ENCODE measurements around the gene TMEM184B.
A peak's percentile ranks its signal among the peaks of the same experiment; 100 is the strongest.

The TMEM184B gene

DNA sequence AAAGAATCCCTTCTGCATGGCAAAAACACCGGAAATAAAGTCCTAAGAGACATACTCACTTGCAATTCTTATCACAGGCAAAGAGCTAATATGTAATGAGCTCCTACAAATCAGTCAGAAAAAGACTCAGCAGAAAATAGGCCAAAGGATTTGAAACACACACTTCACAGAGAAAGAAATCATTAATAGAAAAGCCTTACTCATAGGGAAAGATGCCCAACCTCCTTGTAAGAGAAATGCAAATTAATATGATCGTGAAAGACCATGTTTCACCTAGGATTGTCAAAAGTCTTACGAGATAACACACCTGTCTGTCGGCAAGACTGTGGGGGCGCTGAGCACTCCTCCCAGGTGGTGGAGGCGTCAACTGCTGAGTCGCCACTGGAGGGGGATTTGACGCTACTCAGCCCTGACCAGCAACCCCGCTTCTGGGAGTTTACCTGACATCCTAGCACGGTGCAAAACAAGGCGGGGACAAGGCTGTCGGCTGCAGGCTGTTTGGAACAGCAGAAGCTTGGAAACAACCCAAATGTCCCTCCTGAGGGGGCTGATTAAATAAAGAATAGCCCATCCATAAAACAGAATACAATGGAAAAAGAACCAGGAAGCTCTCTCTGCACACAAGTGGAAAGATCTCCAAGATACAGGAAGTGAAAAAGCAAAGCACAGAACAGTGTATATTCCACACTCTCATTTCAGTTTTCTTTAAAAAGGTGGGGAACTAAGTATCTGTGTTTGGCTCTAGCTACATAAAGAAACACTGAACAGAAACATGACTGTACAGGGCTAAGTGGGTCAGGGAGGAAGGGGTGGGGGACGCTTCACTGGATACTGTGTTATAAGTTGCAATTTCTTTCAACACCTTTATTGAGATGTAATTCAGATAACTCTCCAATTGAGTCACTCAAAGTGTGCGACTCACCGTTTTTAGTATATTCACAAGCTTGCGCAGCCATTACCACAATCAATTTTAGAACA lies 33.0 kb upstream of the TMEM184B start:
- peaks cover 22 to 64% (median 60%) of the 10 kb centered on the region in 5 donors for H3K4me1 ChIP-seq (ENCODE audit: control insufficient read depth in 5 of 5, insufficient read depth in 5 of 5, low read length in 5 of 5)
- no peaks in the 10 kb centered on the region for H3K9me3 ChIP-seq (ENCODE audit: control insufficient read depth in 5 of 5, low read length in 5 of 5)
- H3K9ac ChIP-seq (ENCODE audit: low read length in 5 of 5) = peak overlapping the region in 2 of 5 donors; percentile 14 to 59
- H3K27me3 ChIP-seq (ENCODE audit: control insufficient read depth in 5 of 5, insufficient read depth in 4 of 5, low read length in 5 of 5) = no peaks in the 10 kb centered on the region
- H3K36me3 ChIP-seq (ENCODE audit: control insufficient read depth in 5 of 5, insufficient read depth in 5 of 5, low read length in 5 of 5) = peaks cover 0 to 57% (median 44%) of the 10 kb centered on the region in 5 donors
- H3K4me3 ChIP-seq (ENCODE audit: low read depth in 1 of 5, low read length in 5 of 5) = peak overlapping the region in 1 of 5 donors; percentile 30
- peak overlapping the region; percentile 82 for H3K27ac ChIP-seq (ENCODE audit: low read depth, low read length)

DNA sequence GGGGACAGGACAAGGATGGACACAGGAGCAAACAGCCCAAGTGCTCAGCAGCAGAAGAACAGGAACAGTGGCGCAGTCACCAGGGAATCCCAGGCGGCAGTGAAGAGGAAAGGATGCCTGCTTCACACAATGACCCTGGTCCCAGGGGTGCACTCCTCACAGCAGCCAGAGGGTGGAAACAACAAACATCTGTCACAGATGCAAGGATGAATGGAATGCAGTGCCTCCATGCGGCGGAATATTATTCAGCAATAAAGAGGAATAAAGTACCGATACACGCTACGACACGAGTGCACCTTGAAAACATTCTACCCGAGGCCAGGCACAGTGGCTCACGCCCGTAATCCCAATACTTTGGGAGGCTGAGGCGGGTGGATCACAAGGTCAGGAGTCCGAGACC lies 31.7 kb upstream of the TMEM184B start:
- H3K9me3 ChIP-seq (ENCODE audit: control insufficient read depth in 5 of 5, low read length in 5 of 5) = no peaks in the 10 kb centered on the region
- peaks cover 0 to 57% (median 53%) of the 10 kb centered on the region in 5 donors for H3K36me3 ChIP-seq (ENCODE audit: control insufficient read depth in 5 of 5, insufficient read depth in 5 of 5, low read length in 5 of 5)
- peak overlapping the region in 2 of 5 donors; percentile 1 to 11 for H3K4me3 ChIP-seq (ENCODE audit: low read depth in 1 of 5, low read length in 5 of 5)
- peak overlapping the region; percentile 82 for H3K27ac ChIP-seq (ENCODE audit: low read depth, low read length)
- no peaks in the 10 kb centered on the region for H3K27me3 ChIP-seq (ENCODE audit: control insufficient read depth in 5 of 5, insufficient read depth in 4 of 5, low read length in 5 of 5)
- peaks cover 15 to 51% (median 48%) of the 10 kb centered on the region in 5 donors for H3K4me1 ChIP-seq (ENCODE audit: control insufficient read depth in 5 of 5, insufficient read depth in 5 of 5, low read length in 5 of 5)
- peak overlapping the region in 1 of 5 donors; percentile 27 for H3K9ac ChIP-seq (ENCODE audit: low read length in 5 of 5)

DNA sequence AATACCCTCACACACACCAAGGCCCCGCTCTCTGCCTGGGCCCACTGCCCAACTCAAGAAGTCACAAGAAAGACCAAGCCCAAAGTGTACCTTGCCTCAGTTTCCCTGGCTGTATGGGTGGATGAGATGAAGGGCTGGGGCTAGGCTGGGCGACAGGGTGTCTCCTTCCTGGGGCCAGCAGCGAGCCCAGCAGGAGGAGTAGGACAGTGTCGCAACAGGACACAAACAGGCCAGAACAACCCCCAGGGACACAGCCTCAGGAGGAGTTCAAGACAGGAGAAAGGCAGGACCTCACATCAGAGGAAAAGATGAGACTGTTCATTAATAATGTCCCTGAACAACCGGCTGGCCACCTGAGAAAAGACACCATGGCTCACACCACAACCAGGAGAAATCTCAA lies 31.2 kb upstream of the TMEM184B start:
- Histone ChIP-seq H3K9me3 (ENCODE audit: control insufficient read depth in 5 of 5, low read length in 5 of 5) (no peaks in the 10 kb centered on the region), H3K36me3 (ENCODE audit: control insufficient read depth in 5 of 5, insufficient read depth in 5 of 5, low read length in 5 of 5) (peaks cover 0 to 60% (median 56%) of the 10 kb centered on the region in 5 donors), H3K27ac (ENCODE audit: low read depth, low read length) (peak overlapping the region; percentile 82), H3K27me3 (ENCODE audit: control insufficient read depth in 5 of 5, insufficient read depth in 4 of 5, low read length in 5 of 5) (no peaks in the 10 kb centered on the region), H3K4me1 (ENCODE audit: control insufficient read depth in 5 of 5, insufficient read depth in 5 of 5, low read length in 5 of 5) (peaks cover 15 to 46% (median 43%) of the 10 kb centered on the region in 5 donors), H3K4me3 (ENCODE audit: low read depth in 1 of 5, low read length in 5 of 5) (peak overlapping the region in 1 of 5 donors; percentile 11), H3K9ac (ENCODE audit: low read length in 5 of 5) (peak overlapping the region in 2 of 5 donors; percentile 24 to 38)

DNA sequence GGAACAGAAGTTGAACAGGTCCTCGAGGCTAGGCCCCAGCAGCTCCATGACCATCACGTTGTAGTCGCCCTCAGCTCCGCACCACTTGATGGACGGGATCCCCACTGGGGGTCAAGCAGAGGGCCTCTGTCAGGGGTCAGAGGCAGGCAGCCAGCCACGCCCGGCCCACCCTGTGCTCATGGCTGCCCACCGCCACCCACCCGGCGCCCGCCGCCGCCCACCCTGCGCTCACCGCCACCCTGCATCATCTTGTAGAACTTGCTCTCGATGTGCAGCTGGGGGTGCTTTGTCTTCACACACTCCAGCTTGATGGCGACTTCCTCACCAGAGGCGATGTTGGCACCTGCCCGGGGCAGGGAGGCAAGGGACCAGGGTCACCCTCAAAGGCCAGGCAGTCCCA lies 30.1 kb upstream of the TMEM184B start:
- Histone ChIP-seq H3K36me3 (ENCODE audit: control insufficient read depth in 5 of 5, insufficient read depth in 5 of 5, low read length in 5 of 5) (peaks cover 0 to 61% (median 58%) of the 10 kb centered on the region in 5 donors), H3K4me1 (ENCODE audit: control insufficient read depth in 5 of 5, insufficient read depth in 5 of 5, low read length in 5 of 5) (peaks cover 13 to 38% (median 35%) of the 10 kb centered on the region in 5 donors), H3K9me3 (ENCODE audit: control insufficient read depth in 5 of 5, low read length in 5 of 5) (no peaks in the 10 kb centered on the region), H3K27me3 (ENCODE audit: control insufficient read depth in 5 of 5, insufficient read depth in 4 of 5, low read length in 5 of 5) (no peaks in the 10 kb centered on the region), H3K27ac (ENCODE audit: low read depth, low read length) (no peak overlapping the region), H3K9ac (ENCODE audit: low read length in 5 of 5) (peak overlapping the region in 1 of 5 donors; percentile 22), H3K4me3 (ENCODE audit: low read depth in 1 of 5, low read length in 5 of 5) (no peak overlapping the region)

DNA sequence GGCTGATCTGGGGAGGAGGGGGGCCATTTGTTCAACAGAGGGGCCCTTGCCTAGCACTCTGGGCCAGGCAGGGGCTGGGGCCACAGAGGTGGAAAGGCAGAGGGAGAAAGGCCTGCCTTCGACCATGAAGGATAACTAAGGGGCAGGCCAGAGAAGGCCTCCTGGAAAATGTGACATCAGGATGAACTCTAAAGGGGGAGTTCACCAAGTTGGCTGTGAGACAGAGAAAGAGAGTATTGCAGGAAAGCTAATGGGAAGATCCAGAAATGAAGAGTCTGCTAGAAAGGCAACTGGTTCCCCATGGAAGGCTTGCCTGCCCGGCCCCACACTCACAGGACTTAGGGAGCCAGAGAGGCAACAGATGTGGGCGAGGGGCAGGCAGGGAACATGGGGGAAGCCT lies 28.1 kb upstream of the TMEM184B start:
- H3K27ac ChIP-seq (ENCODE audit: low read depth, low read length) = no peak overlapping the region
- H3K4me1 ChIP-seq (ENCODE audit: control insufficient read depth in 5 of 5, insufficient read depth in 5 of 5, low read length in 5 of 5) = peaks cover 19 to 42% (median 37%) of the 10 kb centered on the region in 5 donors
- peaks cover 0 to 81% (median 77%) of the 10 kb centered on the region in 5 donors for H3K36me3 ChIP-seq (ENCODE audit: control insufficient read depth in 5 of 5, insufficient read depth in 5 of 5, low read length in 5 of 5)
- H3K9ac ChIP-seq (ENCODE audit: low read length in 5 of 5) = no peak overlapping the region
- no peaks in the 10 kb centered on the region for H3K27me3 ChIP-seq (ENCODE audit: control insufficient read depth in 5 of 5, insufficient read depth in 4 of 5, low read length in 5 of 5)
- H3K9me3 ChIP-seq (ENCODE audit: control insufficient read depth in 5 of 5, low read length in 5 of 5) = no peaks in the 10 kb centered on the region
- no peak overlapping the region for H3K4me3 ChIP-seq (ENCODE audit: low read depth in 1 of 5, low read length in 5 of 5)

DNA sequence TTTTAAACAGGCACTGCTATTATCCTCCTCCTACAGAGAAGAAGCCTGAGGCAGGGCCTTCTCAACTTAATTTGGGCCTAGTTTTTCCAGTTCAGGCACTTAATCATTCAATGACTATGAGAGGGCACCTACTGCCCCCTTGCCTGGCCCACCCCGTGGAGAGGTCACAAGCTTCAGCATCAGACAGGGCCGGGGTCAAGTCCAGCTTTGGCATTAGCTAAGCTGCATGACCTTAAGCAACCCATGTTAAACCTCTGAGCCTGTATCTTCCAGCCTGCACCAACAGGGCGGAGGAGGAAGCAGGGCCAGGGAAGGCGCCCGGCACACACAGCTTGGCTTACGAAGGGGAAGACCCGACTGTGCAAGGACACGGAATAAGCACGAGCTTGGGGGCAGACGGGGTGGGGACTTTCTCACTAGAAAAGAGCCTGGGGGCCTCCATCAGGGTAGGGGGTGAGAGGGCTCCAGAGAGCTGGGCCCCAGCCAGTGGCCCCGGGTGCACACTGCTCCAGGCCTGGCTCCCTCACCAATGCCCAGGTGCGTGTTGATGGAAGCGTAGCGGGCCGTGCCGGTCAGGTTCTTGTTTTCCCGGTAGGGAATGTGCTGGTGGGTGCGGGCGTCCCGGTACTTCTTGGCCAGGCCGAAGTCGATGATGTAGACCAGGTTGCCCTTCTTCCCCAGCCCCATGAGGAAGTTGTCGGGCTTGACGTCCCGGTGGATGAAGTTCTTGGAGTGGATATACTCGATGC lies 27.6 kb upstream of the TMEM184B start:
- Histone ChIP-seq H3K27ac (ENCODE audit: low read depth, low read length) (no peak overlapping the region), H3K9ac (ENCODE audit: low read length in 5 of 5) (no peak overlapping the region), H3K4me3 (ENCODE audit: low read depth in 1 of 5, low read length in 5 of 5) (no peak overlapping the region), H3K36me3 (ENCODE audit: control insufficient read depth in 5 of 5, insufficient read depth in 5 of 5, low read length in 5 of 5) (peaks cover 0 to 87% (median 83%) of the 10 kb centered on the region in 5 donors), H3K27me3 (ENCODE audit: control insufficient read depth in 5 of 5, insufficient read depth in 4 of 5, low read length in 5 of 5) (no peaks in the 10 kb centered on the region), H3K4me1 (ENCODE audit: control insufficient read depth in 5 of 5, insufficient read depth in 5 of 5, low read length in 5 of 5) (peaks cover 14 to 39% (median 33%) of the 10 kb centered on the region in 5 donors), H3K9me3 (ENCODE audit: control insufficient read depth in 5 of 5, low read length in 5 of 5) (no peaks in the 10 kb centered on the region)

DNA sequence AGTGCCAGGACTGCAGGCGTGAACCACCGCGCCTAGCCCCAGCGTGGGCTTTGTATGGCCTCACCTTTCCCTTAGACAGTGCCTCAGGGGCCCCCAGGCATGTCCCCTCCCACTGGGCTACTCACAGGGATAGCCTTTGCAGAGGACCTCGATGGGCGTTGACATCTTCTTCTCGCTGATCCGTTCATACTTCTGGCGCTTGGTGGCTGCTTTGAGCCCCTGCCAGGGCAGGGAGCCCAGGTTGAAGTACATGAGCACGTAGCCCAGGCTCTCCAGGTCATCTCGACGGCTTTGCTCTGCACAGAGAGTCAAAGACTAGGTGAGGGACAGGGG lies 26.9 kb upstream of the TMEM184B start:
- no peaks in the 10 kb centered on the region for H3K27me3 ChIP-seq (ENCODE audit: control insufficient read depth in 5 of 5, insufficient read depth in 4 of 5, low read length in 5 of 5)
- no peaks in the 10 kb centered on the region for H3K9me3 ChIP-seq (ENCODE audit: control insufficient read depth in 5 of 5, low read length in 5 of 5)
- no peak overlapping the region for H3K9ac ChIP-seq (ENCODE audit: low read length in 5 of 5)
- H3K36me3 ChIP-seq (ENCODE audit: control insufficient read depth in 5 of 5, insufficient read depth in 5 of 5, low read length in 5 of 5) = peaks cover 0 to 93% (median 89%) of the 10 kb centered on the region in 5 donors
- H3K27ac ChIP-seq (ENCODE audit: low read depth, low read length) = no peak overlapping the region
- no peak overlapping the region for H3K4me3 ChIP-seq (ENCODE audit: low read depth in 1 of 5, low read length in 5 of 5)
- H3K4me1 ChIP-seq (ENCODE audit: control insufficient read depth in 5 of 5, insufficient read depth in 5 of 5, low read length in 5 of 5) = peaks cover 14 to 33% (median 26%) of the 10 kb centered on the region in 5 donors

DNA sequence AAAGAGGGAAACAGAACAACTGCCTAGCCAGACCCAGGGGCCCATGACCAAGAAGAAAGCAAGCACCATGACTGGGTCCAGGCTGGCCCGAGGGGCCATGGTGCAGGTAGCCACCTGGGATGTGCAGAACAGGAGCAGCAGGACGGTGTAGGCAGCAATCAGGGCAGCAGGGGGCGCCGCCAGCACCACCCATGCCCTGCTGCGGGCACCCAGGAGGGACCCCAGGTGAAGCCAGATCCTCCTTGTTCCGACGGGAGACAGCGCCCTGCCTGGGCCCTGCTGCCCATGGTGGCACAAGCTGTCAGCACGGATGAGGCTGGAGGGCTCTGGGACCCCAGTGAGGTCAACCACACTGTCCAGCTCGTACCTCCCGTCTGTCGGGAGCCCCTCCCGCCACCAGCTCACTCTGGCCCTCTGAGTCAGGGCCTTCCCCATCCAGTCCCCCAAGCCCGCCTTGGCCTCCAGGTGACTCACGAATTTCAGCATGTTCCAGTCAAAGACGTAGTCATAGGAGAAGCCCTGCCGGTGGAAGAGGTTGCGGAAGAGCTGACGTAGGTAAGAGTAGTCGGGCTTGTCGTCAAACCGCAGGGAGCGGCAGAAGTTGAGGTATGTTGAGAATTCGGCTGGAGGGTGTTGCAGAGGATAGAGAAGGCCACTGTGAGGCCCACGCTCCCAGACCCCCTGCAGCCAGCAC lies 25.6 kb upstream of the TMEM184B start:
- Histone ChIP-seq H3K27me3 (ENCODE audit: control insufficient read depth in 5 of 5, insufficient read depth in 4 of 5, low read length in 5 of 5) (no peaks in the 10 kb centered on the region), H3K4me3 (ENCODE audit: low read depth in 1 of 5, low read length in 5 of 5) (no peak overlapping the region), H3K9ac (ENCODE audit: low read length in 5 of 5) (no peak overlapping the region), H3K27ac (ENCODE audit: low read depth, low read length) (no peak overlapping the region), H3K36me3 (ENCODE audit: control insufficient read depth in 5 of 5, insufficient read depth in 5 of 5, low read length in 5 of 5) (peaks cover 0 to 100% (median 95%) of the 10 kb centered on the region in 5 donors), H3K9me3 (ENCODE audit: control insufficient read depth in 5 of 5, low read length in 5 of 5) (no peaks in the 10 kb centered on the region), H3K4me1 (ENCODE audit: control insufficient read depth in 5 of 5, insufficient read depth in 5 of 5, low read length in 5 of 5) (peaks cover 6 to 31% (median 20%) of the 10 kb centered on the region in 5 donors)

DNA sequence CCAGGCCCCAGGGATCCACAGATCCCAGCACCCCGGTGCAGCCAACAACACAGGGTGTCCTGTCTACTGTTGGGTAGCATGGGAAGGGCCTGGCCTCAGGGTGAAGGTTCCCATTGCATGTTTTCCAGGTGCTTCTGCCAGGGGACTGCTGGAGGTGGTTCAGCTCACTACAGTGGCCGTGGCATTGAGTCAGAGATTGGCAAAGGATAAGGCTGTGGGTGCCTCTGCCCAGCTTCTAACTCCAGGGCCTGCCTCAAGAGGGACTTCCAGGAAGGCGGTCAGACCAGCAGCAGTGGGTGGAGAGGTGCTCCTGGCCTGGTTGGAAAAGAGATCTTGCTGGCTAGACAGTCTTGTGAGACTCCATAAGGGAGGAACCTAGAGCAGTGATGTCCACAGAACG lies 23.6 kb upstream of the TMEM184B start:
- peak overlapping the region; percentile 35 for H3K27ac ChIP-seq (ENCODE audit: low read depth, low read length)
- H3K9ac ChIP-seq (ENCODE audit: low read length in 5 of 5) = peak overlapping the region in 1 of 5 donors; percentile 56
- peaks cover 9 to 41% (median 30%) of the 10 kb centered on the region in 5 donors for H3K4me1 ChIP-seq (ENCODE audit: control insufficient read depth in 5 of 5, insufficient read depth in 5 of 5, low read length in 5 of 5)
- H3K4me3 ChIP-seq (ENCODE audit: low read depth in 1 of 5, low read length in 5 of 5) = no peak overlapping the region
- no peaks in the 10 kb centered on the region for H3K27me3 ChIP-seq (ENCODE audit: control insufficient read depth in 5 of 5, insufficient read depth in 4 of 5, low read length in 5 of 5)
- no peaks in the 10 kb centered on the region for H3K9me3 ChIP-seq (ENCODE audit: control insufficient read depth in 5 of 5, low read length in 5 of 5)
- peaks cover 0 to 97% (median 93%) of the 10 kb centered on the region in 5 donors for H3K36me3 ChIP-seq (ENCODE audit: control insufficient read depth in 5 of 5, insufficient read depth in 5 of 5, low read length in 5 of 5)

All from subcutaneous abdominal adipose tissue (tissue), 5 donors.